ENCODE data around the gene CTIF. TPM values are rescaled to one million over a fixed set of nuclear protein-coding genes. Genes with fewer than 3 reads are reported as not detected.

Gene CTIF
- total RNA-seq, 1 donor from 2014 or later: 48.5 TPM

- Mint-ChIP-seq H3K27me3 (no peaks in the 10 kb centered on the region), H3K9me3 (no peaks in the 10 kb centered on the region), H3K36me3 (peaks cover 13% of the 10 kb centered on the region), H3K4me1 (ENCODE audit: unreplicated experiment) (peaks cover 27% of the 10 kb centered on the region), H3K27ac (peak overlapping the region; percentile 1), H3K4me3 (no peak overlapping the region)
- DNase-seq (ENCODE audit: extremely low spot score, unreplicated experiment): peak; percentile 20
- TF ChIP-seq CTCF (conservative IDR thresholded peaks at IDR 0.05): no peak
These were observed 275.8 kb downstream of the CTIF start for GRCh38 chr18:48814490-48815178.

GRCh38 chr18:48815179-48815515, 276.3 kb downstream of the CTIF start:
- no peaks in the 10 kb centered on the region for H3K27me3 Mint-ChIP-seq
- H3K4me3 Mint-ChIP-seq: no peak overlapping the region
- no peak for TF ChIP-seq CTCF (conservative IDR thresholded peaks at IDR 0.05)
- H3K9me3 Mint-ChIP-seq: no peaks in the 10 kb centered on the region
- H3K27ac Mint-ChIP-seq: no peak overlapping the region
- DNase-seq (ENCODE audit: extremely low spot score, unreplicated experiment): no peak
- peaks cover 27% of the 10 kb centered on the region for H3K4me1 Mint-ChIP-seq (ENCODE audit: unreplicated experiment)
- H3K36me3 Mint-ChIP-seq: peaks cover 13% of the 10 kb centered on the region

- no peak overlapping the region for H3K4me3 Mint-ChIP-seq
- no peaks in the 10 kb centered on the region for H3K9me3 Mint-ChIP-seq
- no peak for TF ChIP-seq CTCF (conservative IDR thresholded peaks at IDR 0.05)
- no peaks in the 10 kb centered on the region for H3K27me3 Mint-ChIP-seq
- H3K36me3 Mint-ChIP-seq: peaks cover 13% of the 10 kb centered on the region
- peak overlapping the region; percentile 26 for H3K27ac Mint-ChIP-seq
- peaks cover 27% of the 10 kb centered on the region for H3K4me1 Mint-ChIP-seq (ENCODE audit: unreplicated experiment)
- DNase-seq (ENCODE audit: extremely low spot score, unreplicated experiment): peak; percentile 40
These were observed 276.9 kb downstream of the CTIF start for GRCh38 chr18:48815581-48816324.

- peaks cover 18% of the 10 kb centered on the region for H3K36me3 Mint-ChIP-seq
- no peak overlapping the region for H3K4me3 Mint-ChIP-seq
- no peaks in the 10 kb centered on the region for H3K9me3 Mint-ChIP-seq
- TF ChIP-seq CTCF (conservative IDR thresholded peaks at IDR 0.05): no peak
- H3K27me3 Mint-ChIP-seq: no peaks in the 10 kb centered on the region
- peak; percentile 39 for DNase-seq (ENCODE audit: extremely low spot score, unreplicated experiment)
- H3K4me1 Mint-ChIP-seq (ENCODE audit: unreplicated experiment): peaks cover 32% of the 10 kb centered on the region
- H3K27ac Mint-ChIP-seq: no peak overlapping the region
These were observed 277.7 kb downstream of the CTIF start for GRCh38 chr18:48816554-48816953.

- no peak for TF ChIP-seq CTCF (conservative IDR thresholded peaks at IDR 0.05)
- peaks cover 21% of the 10 kb centered on the region for H3K36me3 Mint-ChIP-seq
- DNase-seq (ENCODE audit: extremely low spot score, unreplicated experiment): peak; percentile 43
- H3K4me3 Mint-ChIP-seq: no peak overlapping the region
- H3K9me3 Mint-ChIP-seq: no peaks in the 10 kb centered on the region
- H3K27ac Mint-ChIP-seq: no peak overlapping the region
- peaks cover 32% of the 10 kb centered on the region for H3K4me1 Mint-ChIP-seq (ENCODE audit: unreplicated experiment)
- H3K27me3 Mint-ChIP-seq: no peaks in the 10 kb centered on the region
These were observed 278.2 kb downstream of the CTIF start for GRCh38 chr18:48817021-48817461.
